T-helper 17 cell (primary cell): Measurements from ENCODE around the gene RAET1L. TPM values are rescaled to one million over a fixed set of nuclear protein-coding genes. Genes with fewer than 3 reads are reported as not detected.
"Not testable (repeated sequence)": the region's sequence is repeated elsewhere in the genome, so short reads cannot be mapped to it uniquely, and the experiment has no call there.

Experiments
- ATAC-seq: fragments of 150-1000 bp; cut with Tn5 transposase; 2 replicates; pipeline ENCODE4 v1.10.0; 2021; ENCODE audit warnings: mild to moderate bottlenecking, moderate library complexity
- DNase-seq, 3 donors: peaks; one replicate each; pipeline versions ENCODE4 v3.0.0 to v3.0.0-alpha.2; 2020 to 2021
- H3K9me3 ChIP-seq: one replicate; pipeline ENCODE4 v1.7.0; 2013; ENCODE audit warnings: low read length, mild to moderate bottlenecking; ENCODE audit not compliant: control insufficient read depth, poor library complexity, severe bottlenecking
- H3K27ac Mint-ChIP-seq: one replicate; pipeline ENCODE4 v1.8.0; 2022; ENCODE audit warnings: mild to moderate bottlenecking, moderate library complexity, mixed read lengths
- H3K27me3 Mint-ChIP-seq: one replicate; pipeline ENCODE4 v1.8.0; 2022; ENCODE audit warnings: mixed read lengths
- H3K36me3 Mint-ChIP-seq: one replicate; pipeline ENCODE4 v1.8.0; 2022; ENCODE audit warnings: low read depth, mixed read lengths
- H3K4me1 Mint-ChIP-seq: one replicate; pipeline ENCODE4 v1.8.0; 2022; ENCODE audit warnings: mild to moderate bottlenecking, mixed read lengths
- H3K4me3 Mint-ChIP-seq: one replicate; pipeline ENCODE4 v1.8.0; 2022; ENCODE audit warnings: mild to moderate bottlenecking, moderate library complexity, mixed read lengths
- total RNA-seq, 4 donors: library from RNA in 2 of 4; stranded (reverse) in 2 of 4; gene quantifications; one replicate each; pipeline ENCODE4 v1.2.3 and lab custom pipeline; 2022 to 2026

Gene RAET1L
- total RNA-seq, 2 donors from 2014 or later, result not detected

- H3K27me3 Mint-ChIP-seq, result peaks cover 79% of the 10 kb centered on the region
- H3K4me1 Mint-ChIP-seq, result peaks cover 26% of the 10 kb centered on the region
- peak overlapping the region; percentile 74 for H3K27ac Mint-ChIP-seq
- peaks cover 10% of the 10 kb centered on the region for H3K36me3 Mint-ChIP-seq
- peaks cover 8% of the 10 kb centered on the region for H3K9me3 ChIP-seq
- DNase-seq, result no peak
- ATAC-seq, result no peak
- H3K4me3 Mint-ChIP-seq, result peak overlapping the region; percentile 45
Measured at GRCh38 chr6:149988550-149989346, 36.6 kb downstream of the RAET1L start.

GRCh38 chr6:149987602-149988107 lies 37.7 kb downstream of the RAET1L start:
- Mint-ChIP-seq H3K4me3 (no peak overlapping the region), H3K27me3 (peaks cover 77% of the 10 kb centered on the region), H3K36me3 (peaks cover 10% of the 10 kb centered on the region), H3K27ac (no peak overlapping the region), H3K4me1 (peaks cover 31% of the 10 kb centered on the region)
- no peak for DNase-seq
- no peak for ATAC-seq
- peaks cover 8% of the 10 kb centered on the region for H3K9me3 ChIP-seq

GRCh38 chr6:149985481-149985937 lies 39.8 kb downstream of the RAET1L start:
- peaks cover 8% of the 10 kb centered on the region for H3K9me3 ChIP-seq
- Mint-ChIP-seq H3K27me3 (peaks cover 67% of the 10 kb centered on the region), H3K27ac (no peak overlapping the region), H3K4me1 (peaks cover 27% of the 10 kb centered on the region), H3K4me3 (no peak overlapping the region), H3K36me3 (peaks cover 9% of the 10 kb centered on the region)
- ATAC-seq, result no peak
- DNase-seq, result no peak

GRCh38 chr6:149984773-149985172 lies 40.6 kb downstream of the RAET1L start:
- DNase-seq (no peak), ATAC-seq (no peak)
- Mint-ChIP-seq H3K36me3 (peaks cover 10% of the 10 kb centered on the region), H3K27me3 (peaks cover 66% of the 10 kb centered on the region), H3K27ac (no peak overlapping the region), H3K4me1 (peaks cover 20% of the 10 kb centered on the region), H3K4me3 (no peak overlapping the region)
- peaks cover 8% of the 10 kb centered on the region for H3K9me3 ChIP-seq

- H3K9me3 ChIP-seq, result peaks cover 6% of the 10 kb centered on the region
- H3K27ac Mint-ChIP-seq, result no peak overlapping the region
- DNase-seq (no peak), ATAC-seq (no peak)
- peaks cover 70% of the 10 kb centered on the region for H3K27me3 Mint-ChIP-seq
- peaks cover 8% of the 10 kb centered on the region for H3K36me3 Mint-ChIP-seq
- H3K4me1 Mint-ChIP-seq, result peaks cover 13% of the 10 kb centered on the region
- H3K4me3 Mint-ChIP-seq, result no peak overlapping the region
Measured at GRCh38 chr6:149983145-149983544, 42.2 kb downstream of the RAET1L start.

- no peak overlapping the region for H3K4me3 Mint-ChIP-seq
- no peak overlapping the region for H3K27ac Mint-ChIP-seq
- peaks cover 8% of the 10 kb centered on the region for H3K36me3 Mint-ChIP-seq
- ATAC-seq (no peak), DNase-seq (no peak)
- peaks cover 16% of the 10 kb centered on the region for H3K4me1 Mint-ChIP-seq
- H3K27me3 Mint-ChIP-seq, result peaks cover 82% of the 10 kb centered on the region
- H3K9me3 ChIP-seq, result no peaks in the 10 kb centered on the region
Measured at GRCh38 chr6:149979293-149979692, 46.0 kb downstream of the RAET1L start.

GRCh38 chr6:149978610-149979009 lies 46.7 kb downstream of the RAET1L start:
- no peak for DNase-seq
- H3K4me3 Mint-ChIP-seq, result no peak overlapping the region
- H3K4me1 Mint-ChIP-seq, result peaks cover 20% of the 10 kb centered on the region
- no peak for ATAC-seq
- peaks cover 87% of the 10 kb centered on the region for H3K27me3 Mint-ChIP-seq
- H3K9me3 ChIP-seq, result no peaks in the 10 kb centered on the region
- H3K27ac Mint-ChIP-seq, result no peak overlapping the region
- H3K36me3 Mint-ChIP-seq, result peaks cover 8% of the 10 kb centered on the region

- no peaks in the 10 kb centered on the region for H3K9me3 ChIP-seq
- H3K36me3 Mint-ChIP-seq, result peaks cover 10% of the 10 kb centered on the region
- no peak overlapping the region for H3K27ac Mint-ChIP-seq
- ATAC-seq, result no peak
- DNase-seq, result no peak
- peaks cover 15% of the 10 kb centered on the region for H3K4me1 Mint-ChIP-seq
- peaks cover 87% of the 10 kb centered on the region for H3K27me3 Mint-ChIP-seq
- no peak overlapping the region for H3K4me3 Mint-ChIP-seq
Measured at GRCh38 chr6:149977221-149977620, 48.1 kb downstream of the RAET1L start.

GRCh38 chr6:149975400-149975799 lies 49.9 kb downstream of the RAET1L start:
- no peak overlapping the region for H3K27ac Mint-ChIP-seq
- no peak overlapping the region for H3K4me3 Mint-ChIP-seq
- no peaks in the 10 kb centered on the region for H3K9me3 ChIP-seq
- H3K27me3 Mint-ChIP-seq, result peaks cover 91% of the 10 kb centered on the region
- peaks cover 7% of the 10 kb centered on the region for H3K4me1 Mint-ChIP-seq
- ATAC-seq (no peak), DNase-seq (no peak)
- peaks cover 5% of the 10 kb centered on the region for H3K36me3 Mint-ChIP-seq

GRCh38 chr6:149974825-149975224 lies 50.5 kb downstream of the RAET1L start:
- H3K4me1 Mint-ChIP-seq, result peaks cover 7% of the 10 kb centered on the region

GRCh38 chr6:149974394-149974793 lies 50.9 kb downstream of the RAET1L start:
- not testable (repeated sequence) for H3K9me3 ChIP-seq, DNase-seq, H3K36me3 Mint-ChIP-seq, ATAC-seq, H3K27ac Mint-ChIP-seq, H3K4me1 Mint-ChIP-seq, H3K4me3 Mint-ChIP-seq
- peaks cover 92% of the 10 kb centered on the region for H3K27me3 Mint-ChIP-seq

More at GRCh38 chr6:149974825-149975224, 50.5 kb downstream of the RAET1L start:
- Mint-ChIP-seq H3K27ac (no peak overlapping the region), H3K4me3 (no peak overlapping the region), H3K36me3 (peaks cover 7% of the 10 kb centered on the region), H3K27me3 (peaks cover 91% of the 10 kb centered on the region)
- DNase-seq (no peak), ATAC-seq (peak; percentile 49)
- no peaks in the 10 kb centered on the region for H3K9me3 ChIP-seq

- Mint-ChIP-seq H3K4me1 (peaks cover 16% of the 10 kb centered on the region), H3K27ac (no peak overlapping the region), H3K36me3 (peaks cover 9% of the 10 kb centered on the region), H3K27me3 (peaks cover 82% of the 10 kb centered on the region), H3K4me3 (no peak overlapping the region)
- no peaks in the 10 kb centered on the region for H3K9me3 ChIP-seq
- no peak for ATAC-seq
- DNase-seq, result no peak
Measured at GRCh38 chr6:149969635-149970034, 55.7 kb downstream of the RAET1L start.

- H3K4me1 Mint-ChIP-seq, result peaks cover 15% of the 10 kb centered on the region
- DNase-seq, H3K27ac Mint-ChIP-seq, H3K9me3 ChIP-seq, H3K4me3 Mint-ChIP-seq, H3K36me3 Mint-ChIP-seq, ATAC-seq: not testable (repeated sequence)
- H3K27me3 Mint-ChIP-seq, result peaks cover 82% of the 10 kb centered on the region
Measured at GRCh38 chr6:149968909-149969308, 56.4 kb downstream of the RAET1L start.
